A549 (cell line): ENCODE results near the gene HCRTR1.

Source experiments
- CTCF ChIP-seq: fragments of >200 bp; sonication (Bioruptor Twin); formaldehyde crosslinking; IDR thresholded peaks from 3 replicates; pipeline ENCODE4 v1.5.1; 2016
- EHMT2 ChIP-seq: fragments of 200-600 bp; sonication (generic); IDR thresholded peaks from 2 replicates; pipeline ENCODE4 v1.6.1; 2016; ENCODE audit warnings: antibody characterized with exemption, low read depth, mild to moderate bottlenecking, moderate library complexity
- HOXA7 ChIP-seq: fragments of 250-450 bp; sonication (Bioruptor Pico); IDR thresholded peaks from 2 replicates; pipeline ENCODE4 v1.5.0; 2020; ENCODE audit warnings: mild to moderate bottlenecking, moderate library complexity
- POLR2A ChIP-seq: IDR thresholded peaks from 2 replicates; pipeline ENCODE4 v1.6.1; 2012; ENCODE audit warnings: mild to moderate bottlenecking, low read length

GRCh38 chr1:31654474-31654776, 36.9 kb downstream of the HCRTR1 start:
- no peak for TF ChIP-seq CTCF
- no peak for TF ChIP-seq HOXA7
- TF ChIP-seq POLR2A, result no peak
- no peak for TF ChIP-seq EHMT2
